Measurements from ENCODE around the gene NR3C2.
A peak's percentile ranks its signal among the peaks of the same experiment; 100 is the strongest.

Gene NR3C2

GRCh38 chr4:148068065-148068911 is 373.9 kb downstream of the NR3C2 start:
- DNase-seq = peak; percentile 35

- peak; percentile 13 for DNase-seq
Measured at GRCh38 chr4:148067301-148067916, 374.8 kb downstream of the NR3C2 start.

- DNase-seq = peak; percentile 62
Measured at GRCh38 chr4:148065075-148065474, 377.1 kb downstream of the NR3C2 start.

- DNase-seq = no peak
Measured at GRCh38 chr4:148064451-148064850, 377.8 kb downstream of the NR3C2 start.

GRCh38 chr4:148062301-148062950 is 379.8 kb downstream of the NR3C2 start:
- no peak for DNase-seq

GRCh38 chr4:148061795-148062194 is 380.4 kb downstream of the NR3C2 start:
- no peak for DNase-seq

GRCh38 chr4:148061141-148061481 is 381.1 kb downstream of the NR3C2 start:
- no peak for DNase-seq

- no peak for DNase-seq
Measured at GRCh38 chr4:148060264-148061140, 381.7 kb downstream of the NR3C2 start.

- DNase-seq = no peak
Measured at GRCh38 chr4:148059617-148060180, 382.5 kb downstream of the NR3C2 start.

- no peak for DNase-seq
Measured at GRCh38 chr4:148057984-148058859, 384.0 kb downstream of the NR3C2 start.

GRCh38 chr4:148057516-148057915 is 384.7 kb downstream of the NR3C2 start:
- DNase-seq = no peak

GRCh38 chr4:148056879-148057278 is 385.3 kb downstream of the NR3C2 start:
- DNase-seq = peak; percentile 61

GRCh38 chr4:148055844-148056243 is 386.4 kb downstream of the NR3C2 start:
- no peak for DNase-seq

GRCh38 chr4:148054275-148054674 is 387.9 kb downstream of the NR3C2 start:
- no peak for DNase-seq

GRCh38 chr4:148053298-148054003 is 388.8 kb downstream of the NR3C2 start:
- no peak for DNase-seq

GRCh38 chr4:148052448-148052847 is 389.8 kb downstream of the NR3C2 start:
- DNase-seq = no peak

GRCh38 chr4:148051403-148051802 is 390.8 kb downstream of the NR3C2 start:
- no peak for DNase-seq

GRCh38 chr4:148048598-148048997 is 393.6 kb downstream of the NR3C2 start:
- no peak for DNase-seq

GRCh38 chr4:148044912-148045352 is 397.3 kb downstream of the NR3C2 start:
- DNase-seq = no peak

GRCh38 chr4:148044089-148044911 is 397.9 kb downstream of the NR3C2 start:
- DNase-seq = no peak
